ENCODE results near the gene SCLY.

- TF ChIP-seq CTCF (IDR thresholded peaks at IDR 0.05) (no peak), MAX (CRISPR knock-in tag; IDR thresholded peaks at IDR 0.05) (no peak), ZBTB21 (CRISPR knock-in tag; IDR thresholded peaks at IDR 0.05; ENCODE audit: borderline replicate concordance) (no peak), FOXP4 (CRISPR knock-in tag; IDR thresholded peaks at IDR 0.05) (no peak), ZNF232 (CRISPR knock-in tag; IDR thresholded peaks at IDR 0.05) (no peak), ATF3 (CRISPR knock-in tag; conservative IDR thresholded peaks at IDR 0.05) (no peak), ZNF281 (CRISPR knock-in tag; IDR thresholded peaks at IDR 0.05) (no peak), ZSCAN18 (CRISPR knock-in tag; IDR thresholded peaks at IDR 0.05) (no peak), IRF1 (CRISPR knock-in tag; IDR thresholded peaks at IDR 0.05) (no peak), ZNF416 (CRISPR knock-in tag; IDR thresholded peaks at IDR 0.05) (no peak), KAT7 (CRISPR knock-in tag; IDR thresholded peaks at IDR 0.05; ENCODE audit: borderline replicate concordance) (no peak), ETV6 (CRISPR knock-in tag; IDR thresholded peaks at IDR 0.05) (no peak), E2F1 (CRISPR knock-in tag; IDR thresholded peaks at IDR 0.05) (no peak)
Observed at GRCh38 chr2:238101891-238102841, 41.4 kb downstream of the SCLY start.
